Activated T-cell treated with anti-CD3 and anti-CD28 coated beads for 24 hours (primary cell): ENCODE data around the gene PRDX2.

ENCODE experiments used
- DNase-seq: peaks from one replicate; pipeline ENCODE4 v3.0.0-alpha.2; 2020; ENCODE audit warnings: low read depth

Gene PRDX2

GRCh38 chr19:12792051-12792852, 9.3 kb downstream of the PRDX2 start:
- peak; percentile 70 for DNase-seq

- DNase-seq: peak; percentile 95
Observed at GRCh38 chr19:12791345-12792050, 10.1 kb downstream of the PRDX2 start, which contains the start of gene JUNB. TSS of gene JUNB (plus strand) at chr19:12791486. CDS start at chr19:12791772, 286 bp downstream.

- no peak for DNase-seq
Observed at GRCh38 chr19:12790628-12791344, 10.8 kb downstream of the PRDX2 start.

- peak; percentile 87 for DNase-seq
Observed at GRCh38 chr19:12789904-12790619, 11.5 kb downstream of the PRDX2 start.

GRCh38 chr19:12789098-12789903, 12.3 kb downstream of the PRDX2 start:
- DNase-seq: no peak

GRCh38 chr19:12788682-12789097, 12.9 kb downstream of the PRDX2 start:
- DNase-seq: no peak

- no peak for DNase-seq
Observed at GRCh38 chr19:12788042-12788681, 13.4 kb downstream of the PRDX2 start.

- DNase-seq: no peak
Observed at GRCh38 chr19:12787458-12787857, 14.1 kb downstream of the PRDX2 start.

- no peak for DNase-seq
Observed at GRCh38 chr19:12786952-12787351, 14.6 kb downstream of the PRDX2 start.

- no peak for DNase-seq
Observed at GRCh38 chr19:12786141-12786870, 15.3 kb downstream of the PRDX2 start.

- DNase-seq: no peak
Observed at GRCh38 chr19:12785431-12786031, 16.1 kb downstream of the PRDX2 start.

- no peak for DNase-seq
Observed at GRCh38 chr19:12784871-12785430, 16.6 kb downstream of the PRDX2 start.

- no peak for DNase-seq
Observed at GRCh38 chr19:12784394-12784870, 17.2 kb downstream of the PRDX2 start.

- no peak for DNase-seq
Observed at GRCh38 chr19:12783849-12784393, 17.7 kb downstream of the PRDX2 start.

GRCh38 chr19:12783291-12783848, 18.2 kb downstream of the PRDX2 start:
- no peak for DNase-seq

GRCh38 chr19:12782424-12783290, 18.9 kb downstream of the PRDX2 start:
- DNase-seq: peak; percentile 83

GRCh38 chr19:12782174-12782423, 19.5 kb downstream of the PRDX2 start:
- no peak for DNase-seq
